ENCODE data around the gene HMOX2.
A peak's percentile ranks its signal among the peaks of the same experiment; 100 is the strongest.

The HMOX2 gene

GRCh38 chr16:4505356-4506147, 29.4 kb downstream of the HMOX2 start:
- no peak for DNase-seq (ENCODE audit: low spot score)

GRCh38 chr16:4506450-4506849, 30.3 kb downstream of the HMOX2 start:
- peak; percentile 81 for DNase-seq (ENCODE audit: low spot score)

- no peak for DNase-seq (ENCODE audit: low spot score)
These were observed 31.6 kb downstream of the HMOX2 start for GRCh38 chr16:4507588-4508345.

- DNase-seq (ENCODE audit: low spot score): no peak
These were observed 32.6 kb downstream of the HMOX2 start for GRCh38 chr16:4508806-4509205.

GRCh38 chr16:4509420-4509819, 33.2 kb downstream of the HMOX2 start:
- no peak for DNase-seq (ENCODE audit: low spot score)

GRCh38 chr16:4510131-4510530, 33.9 kb downstream of the HMOX2 start:
- DNase-seq (ENCODE audit: low spot score): no peak

GRCh38 chr16:4510747-4511426, 34.7 kb downstream of the HMOX2 start:
- DNase-seq (ENCODE audit: low spot score): no peak

- DNase-seq (ENCODE audit: low spot score): peak; percentile 25
These were observed 35.4 kb downstream of the HMOX2 start for GRCh38 chr16:4511441-4512082.

- no peak for DNase-seq (ENCODE audit: low spot score)
These were observed 36.3 kb downstream of the HMOX2 start for GRCh38 chr16:4512473-4512872.

- peak; percentile 9 for DNase-seq (ENCODE audit: low spot score)
These were observed 37.1 kb downstream of the HMOX2 start for GRCh38 chr16:4513086-4513860.

- no peak for DNase-seq (ENCODE audit: low spot score)
These were observed 37.7 kb downstream of the HMOX2 start for GRCh38 chr16:4513881-4514280.

GRCh38 chr16:4514606-4515005, 38.4 kb downstream of the HMOX2 start:
- no peak for DNase-seq (ENCODE audit: low spot score)

- no peak for DNase-seq (ENCODE audit: low spot score)
These were observed 39.5 kb downstream of the HMOX2 start for GRCh38 chr16:4515611-4516233.

- peak; percentile 12 for DNase-seq (ENCODE audit: low spot score)
These were observed 41.8 kb downstream of the HMOX2 start for GRCh38 chr16:4517812-4518680.

GRCh38 chr16:4519274-4520058, 43.3 kb downstream of the HMOX2 start:
- no peak for DNase-seq (ENCODE audit: low spot score)

GRCh38 chr16:4520913-4521312, 44.7 kb downstream of the HMOX2 start:
- DNase-seq (ENCODE audit: low spot score): no peak

GRCh38 chr16:4522051-4522581, 45.9 kb downstream of the HMOX2 start:
- DNase-seq (ENCODE audit: low spot score): no peak

- DNase-seq (ENCODE audit: low spot score): no peak
These were observed 47.5 kb downstream of the HMOX2 start for GRCh38 chr16:4523686-4524085.

GRCh38 chr16:4524571-4524970, 48.4 kb downstream of the HMOX2 start:
- no peak for DNase-seq (ENCODE audit: low spot score)
